H1 (cell line): ENCODE data around the gene LRRC37A3.
"Not testable (repeated sequence)": the region's sequence is repeated elsewhere in the genome, so short reads cannot be mapped to it uniquely, and the experiment has no call there.

Experiments
- CEBPB ChIP-seq: IDR thresholded peaks from 2 replicates; pipeline ENCODE4 v1.6.1; 2012; ENCODE audit warnings: low read depth, low read length
- EGR1 ChIP-seq: IDR thresholded peaks from 2 replicates; pipeline ENCODE4 v1.6.1; 2011; ENCODE audit warnings: low read depth, low read length, borderline replicate concordance
- EP300 ChIP-seq, 2 experiments: IDR thresholded peaks; 1 replicate in 1 of 2; 2 replicates in 1 of 2; pipeline ENCODE4 v1.6.1; 2011 to 2012; ENCODE audit warnings: low read depth in 2 of 2, low read length in 2 of 2, mild to moderate bottlenecking in 2 of 2, borderline replicate concordance in 1 of 2, inconsistent platforms in 1 of 2, moderate library complexity in 1 of 2
- JUN ChIP-seq: IDR thresholded peaks from 2 replicates; pipeline ENCODE4 v1.6.1; 2011; ENCODE audit warnings: low read depth, mild to moderate bottlenecking, improper control_type of control experiment, low read length
- NRF1 ChIP-seq: IDR thresholded peaks from 2 replicates; pipeline ENCODE4 v1.6.1; 2011; ENCODE audit warnings: mild to moderate bottlenecking, low read depth, low read length, improper control_type of control experiment
- POLR2A ChIP-seq, 2 experiments: IDR thresholded peaks; 1 replicate in 1 of 2; 2 replicates in 1 of 2; pipeline ENCODE4 v1.6.1; 2011; ENCODE audit warnings: low read depth in 2 of 2, low read length in 2 of 2, mild to moderate bottlenecking in 2 of 2; ENCODE audit errors: control extremely low read depth in 1 of 2
- POLR2AphosphoS5 ChIP-seq: IDR thresholded peaks from 2 replicates; pipeline ENCODE4 v1.6.1; 2011; ENCODE audit warnings: low read depth, low read length
- RAD21 ChIP-seq, 2 experiments: IDR thresholded peaks in 1 of 2; conservative IDR thresholded peaks in 1 of 2; 2 replicates each; pipeline ENCODE4 v1.6.1; 2011; ENCODE audit warnings: low read depth in 2 of 2, low read length in 2 of 2, improper control_type of control experiment in 1 of 2, inconsistent platforms in 1 of 2, mild to moderate bottlenecking in 1 of 2, moderate library complexity in 1 of 2
- SIN3A ChIP-seq, 2 experiments: IDR thresholded peaks in 1 of 2; conservative IDR thresholded peaks in 1 of 2; 2 replicates each; pipeline ENCODE4 v1.6.1; 2011 to 2012; ENCODE audit warnings: low read length in 2 of 2, improper control_type of control experiment in 1 of 2, low read depth in 1 of 2, mild to moderate bottlenecking in 1 of 2
- TEAD4 ChIP-seq: IDR thresholded peaks from 2 replicates; pipeline ENCODE4 v1.6.1; 2012; ENCODE audit warnings: low read depth, low read length, inconsistent platforms, mixed read lengths
- ZNF274 ChIP-seq: IDR thresholded peaks from 2 replicates; pipeline ENCODE4 v1.7.0; 2012; ENCODE audit warnings: low read length, borderline replicate concordance; ENCODE audit errors: extremely low read depth
- TF ChIP-seq, protein P1 (sequence below), 3 experiments: IDR thresholded peaks; 1 replicate in 2 of 3; 2 replicates in 1 of 3; pipeline versions ENCODE4 v1.5.1 to v1.6.1; 2011; ENCODE audit warnings: low read length in 3 of 3, mild to moderate bottlenecking in 3 of 3, inconsistent platforms in 2 of 3, low read depth in 1 of 3, moderate library complexity in 1 of 3; ENCODE audit not compliant: insufficient read depth in 1 of 3; ENCODE audit errors: control extremely low read depth in 1 of 3
- TF ChIP-seq, protein P2 (sequence below): IDR thresholded peaks from 2 replicates; pipeline ENCODE4 v1.6.1; 2012; ENCODE audit warnings: inconsistent platforms
- TF ChIP-seq, protein P3 (sequence below): IDR thresholded peaks from 2 replicates; pipeline ENCODE4 v1.6.1; 2011; ENCODE audit warnings: low read length, improper control_type of control experiment

DNA sequence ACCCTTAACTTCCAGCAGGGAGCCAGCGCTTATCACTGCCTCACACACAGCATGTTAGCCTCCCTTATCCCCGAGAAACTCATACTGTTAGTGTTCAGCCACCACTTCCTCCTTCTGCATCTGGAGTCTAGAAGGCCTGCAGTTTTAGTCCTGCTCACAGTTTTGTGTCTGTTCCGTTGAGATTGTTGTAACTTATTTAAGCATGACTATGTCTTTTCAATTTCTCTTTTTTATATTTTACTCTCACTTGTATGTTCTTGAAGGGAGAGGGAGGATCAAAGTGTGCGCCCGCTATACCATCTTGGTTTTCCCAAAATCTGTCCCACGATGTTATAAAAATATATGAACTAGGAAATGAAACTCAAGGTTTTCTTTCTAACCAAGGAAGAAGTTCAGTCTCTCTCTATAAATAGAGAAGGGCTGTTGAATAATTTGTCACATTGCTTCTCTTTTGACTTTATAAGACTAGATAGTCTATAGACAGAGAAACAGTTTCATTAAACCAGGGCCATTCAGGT is 3.8 kb upstream of the LRRC37A3 start:
- not testable (repeated sequence) for TF ChIP-seq EP300 (IDR thresholded peaks at IDR 0.05; ENCODE audit: borderline replicate concordance in 1 of 2, low read depth in 2 of 2, low read length in 2 of 2); POLR2A (IDR thresholded peaks at IDR 0.05; ENCODE audit: control extremely low read depth in 1 of 2, low read depth in 2 of 2, low read length in 2 of 2); TEAD4; NRF1; POLR2AphosphoS5; CEBPB; ZNF274; EGR1; SIN3A (conservative IDR thresholded peaks at IDR 0.05 in 1 of 2, IDR thresholded peaks at IDR 0.05 in 1 of 2; ENCODE audit: low read depth in 1 of 2, low read length in 2 of 2); JUN; RAD21 (IDR thresholded peaks at IDR 0.05 in 1 of 2, conservative IDR thresholded peaks at IDR 0.05 in 1 of 2; ENCODE audit: low read depth in 2 of 2, low read length in 2 of 2)
- TF ChIP-seq, protein P1, sequence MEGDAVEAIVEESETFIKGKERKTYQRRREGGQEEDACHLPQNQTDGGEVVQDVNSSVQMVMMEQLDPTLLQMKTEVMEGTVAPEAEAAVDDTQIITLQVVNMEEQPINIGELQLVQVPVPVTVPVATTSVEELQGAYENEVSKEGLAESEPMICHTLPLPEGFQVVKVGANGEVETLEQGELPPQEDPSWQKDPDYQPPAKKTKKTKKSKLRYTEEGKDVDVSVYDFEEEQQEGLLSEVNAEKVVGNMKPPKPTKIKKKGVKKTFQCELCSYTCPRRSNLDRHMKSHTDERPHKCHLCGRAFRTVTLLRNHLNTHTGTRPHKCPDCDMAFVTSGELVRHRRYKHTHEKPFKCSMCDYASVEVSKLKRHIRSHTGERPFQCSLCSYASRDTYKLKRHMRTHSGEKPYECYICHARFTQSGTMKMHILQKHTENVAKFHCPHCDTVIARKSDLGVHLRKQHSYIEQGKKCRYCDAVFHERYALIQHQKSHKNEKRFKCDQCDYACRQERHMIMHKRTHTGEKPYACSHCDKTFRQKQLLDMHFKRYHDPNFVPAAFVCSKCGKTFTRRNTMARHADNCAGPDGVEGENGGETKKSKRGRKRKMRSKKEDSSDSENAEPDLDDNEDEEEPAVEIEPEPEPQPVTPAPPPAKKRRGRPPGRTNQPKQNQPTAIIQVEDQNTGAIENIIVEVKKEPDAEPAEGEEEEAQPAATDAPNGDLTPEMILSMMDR (IDR thresholded peaks at IDR 0.05; ENCODE audit: control extremely low read depth in 1 of 3, insufficient read depth in 1 of 3, low read depth in 1 of 3, low read length in 3 of 3), result not testable (repeated sequence)
- TF ChIP-seq, protein P2, sequence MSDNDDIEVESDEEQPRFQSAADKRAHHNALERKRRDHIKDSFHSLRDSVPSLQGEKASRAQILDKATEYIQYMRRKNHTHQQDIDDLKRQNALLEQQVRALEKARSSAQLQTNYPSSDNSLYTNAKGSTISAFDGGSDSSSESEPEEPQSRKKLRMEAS, result not testable (repeated sequence)
- TF ChIP-seq, protein P3, sequence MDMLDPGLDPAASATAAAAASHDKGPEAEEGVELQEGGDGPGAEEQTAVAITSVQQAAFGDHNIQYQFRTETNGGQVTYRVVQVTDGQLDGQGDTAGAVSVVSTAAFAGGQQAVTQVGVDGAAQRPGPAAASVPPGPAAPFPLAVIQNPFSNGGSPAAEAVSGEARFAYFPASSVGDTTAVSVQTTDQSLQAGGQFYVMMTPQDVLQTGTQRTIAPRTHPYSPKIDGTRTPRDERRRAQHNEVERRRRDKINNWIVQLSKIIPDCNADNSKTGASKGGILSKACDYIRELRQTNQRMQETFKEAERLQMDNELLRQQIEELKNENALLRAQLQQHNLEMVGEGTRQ, result not testable (repeated sequence)
